ENCODE results near the gene TRRAP. TPM values are rescaled to one million over a fixed set of nuclear protein-coding genes. Genes with fewer than 3 reads are reported as not detected.

Gene TRRAP
- total RNA-seq, 1 donor from 2014 or later, result 30.4 TPM

DNA sequence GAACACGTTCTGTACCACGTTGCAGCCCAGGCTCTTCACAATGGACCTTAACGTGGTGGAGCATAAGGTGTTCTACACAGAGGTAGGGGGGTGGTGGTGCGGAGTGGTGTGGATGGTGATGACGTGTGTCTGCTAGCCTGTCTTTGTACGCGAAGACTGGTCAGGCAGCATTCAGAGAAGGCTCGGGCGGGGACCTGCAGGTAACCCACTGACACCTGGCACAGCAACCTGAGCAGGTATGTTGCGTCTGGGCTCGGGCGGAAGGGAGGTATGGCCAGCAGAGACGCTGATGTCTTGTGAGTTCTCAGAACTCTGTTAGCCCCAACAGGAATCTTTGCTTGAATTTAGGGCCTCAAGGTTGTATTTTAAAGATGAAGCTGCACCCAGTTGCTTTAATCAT, 55.0 kb downstream of the TRRAP start:
- no peaks in the 10 kb centered on the region for H3K9me3 Mint-ChIP-seq (ENCODE audit: low read depth)
- no peak overlapping the region for H3K27ac Mint-ChIP-seq (ENCODE audit: unreplicated experiment)
- DNase-seq (ENCODE audit: low spot score), result no peak
- peaks cover 35% of the 10 kb centered on the region for H3K36me3 Mint-ChIP-seq (ENCODE audit: low read depth)
- no peaks in the 10 kb centered on the region for H3K27me3 Mint-ChIP-seq (ENCODE audit: low read depth)
- TF ChIP-seq, protein P1, sequence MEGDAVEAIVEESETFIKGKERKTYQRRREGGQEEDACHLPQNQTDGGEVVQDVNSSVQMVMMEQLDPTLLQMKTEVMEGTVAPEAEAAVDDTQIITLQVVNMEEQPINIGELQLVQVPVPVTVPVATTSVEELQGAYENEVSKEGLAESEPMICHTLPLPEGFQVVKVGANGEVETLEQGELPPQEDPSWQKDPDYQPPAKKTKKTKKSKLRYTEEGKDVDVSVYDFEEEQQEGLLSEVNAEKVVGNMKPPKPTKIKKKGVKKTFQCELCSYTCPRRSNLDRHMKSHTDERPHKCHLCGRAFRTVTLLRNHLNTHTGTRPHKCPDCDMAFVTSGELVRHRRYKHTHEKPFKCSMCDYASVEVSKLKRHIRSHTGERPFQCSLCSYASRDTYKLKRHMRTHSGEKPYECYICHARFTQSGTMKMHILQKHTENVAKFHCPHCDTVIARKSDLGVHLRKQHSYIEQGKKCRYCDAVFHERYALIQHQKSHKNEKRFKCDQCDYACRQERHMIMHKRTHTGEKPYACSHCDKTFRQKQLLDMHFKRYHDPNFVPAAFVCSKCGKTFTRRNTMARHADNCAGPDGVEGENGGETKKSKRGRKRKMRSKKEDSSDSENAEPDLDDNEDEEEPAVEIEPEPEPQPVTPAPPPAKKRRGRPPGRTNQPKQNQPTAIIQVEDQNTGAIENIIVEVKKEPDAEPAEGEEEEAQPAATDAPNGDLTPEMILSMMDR (IDR thresholded peaks at IDR 0.05), result no peak
- no peaks in the 10 kb centered on the region for H3K4me1 Mint-ChIP-seq (ENCODE audit: low read depth)
- no peak overlapping the region for H3K4me3 Mint-ChIP-seq (ENCODE audit: unreplicated experiment)

DNA sequence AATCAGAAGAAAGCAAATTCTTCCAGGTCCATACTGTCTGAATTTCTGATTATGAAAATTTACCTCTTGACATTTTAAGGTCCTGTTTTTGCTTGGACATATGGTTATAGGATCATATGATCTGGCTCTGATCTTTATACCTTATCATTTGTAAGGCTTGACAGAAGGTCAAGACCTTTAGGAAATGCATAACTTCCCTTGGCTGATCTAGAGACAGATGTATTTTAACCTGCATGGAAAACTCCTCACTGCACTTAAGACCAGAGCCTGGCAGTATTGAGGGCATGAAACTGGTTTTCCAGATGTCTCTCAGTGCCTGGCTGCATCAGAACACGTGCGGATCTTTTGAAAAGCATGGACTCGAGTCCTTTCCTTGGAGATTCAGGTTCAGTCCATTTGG, 55.9 kb downstream of the TRRAP start:
- no peaks in the 10 kb centered on the region for H3K4me1 Mint-ChIP-seq (ENCODE audit: low read depth)
- H3K27me3 Mint-ChIP-seq (ENCODE audit: low read depth), result no peaks in the 10 kb centered on the region
- H3K36me3 Mint-ChIP-seq (ENCODE audit: low read depth), result peaks cover 34% of the 10 kb centered on the region
- DNase-seq (ENCODE audit: low spot score), result no peak
- H3K4me3 Mint-ChIP-seq (ENCODE audit: unreplicated experiment), result no peak overlapping the region
- TF ChIP-seq, protein P1 (IDR thresholded peaks at IDR 0.05), result no peak
- H3K27ac Mint-ChIP-seq (ENCODE audit: unreplicated experiment), result no peak overlapping the region
- no peaks in the 10 kb centered on the region for H3K9me3 Mint-ChIP-seq (ENCODE audit: low read depth)

- Mint-ChIP-seq H3K4me1 (ENCODE audit: low read depth) (no peaks in the 10 kb centered on the region), H3K9me3 (ENCODE audit: low read depth) (no peaks in the 10 kb centered on the region), H3K27ac (ENCODE audit: unreplicated experiment) (peak overlapping the region; percentile 14), H3K36me3 (ENCODE audit: low read depth) (peaks cover 29% of the 10 kb centered on the region), H3K4me3 (ENCODE audit: unreplicated experiment) (no peak overlapping the region), H3K27me3 (ENCODE audit: low read depth) (no peaks in the 10 kb centered on the region)
- TF ChIP-seq, protein P1 (IDR thresholded peaks at IDR 0.05), result no peak
- no peak for DNase-seq (ENCODE audit: low spot score)
These were observed 57.5 kb downstream of the TRRAP start for GRCh38 chr7:98935811-98936210.

GRCh38 chr7:98943336-98943735, 65.0 kb downstream of the TRRAP start:
- Mint-ChIP-seq H3K36me3 (ENCODE audit: low read depth) (peaks cover 17% of the 10 kb centered on the region), H3K4me1 (ENCODE audit: low read depth) (no peaks in the 10 kb centered on the region), H3K4me3 (ENCODE audit: unreplicated experiment) (no peak overlapping the region), H3K27ac (ENCODE audit: unreplicated experiment) (no peak overlapping the region), H3K9me3 (ENCODE audit: low read depth) (no peaks in the 10 kb centered on the region), H3K27me3 (ENCODE audit: low read depth) (no peaks in the 10 kb centered on the region)
- DNase-seq (ENCODE audit: low spot score), result no peak
- TF ChIP-seq, protein P1 (IDR thresholded peaks at IDR 0.05), result no peak

GRCh38 chr7:98944386-98944785, 66.1 kb downstream of the TRRAP start:
- Mint-ChIP-seq H3K36me3 (ENCODE audit: low read depth) (peaks cover 22% of the 10 kb centered on the region), H3K4me3 (ENCODE audit: unreplicated experiment) (no peak overlapping the region), H3K27ac (ENCODE audit: unreplicated experiment) (no peak overlapping the region), H3K27me3 (ENCODE audit: low read depth) (no peaks in the 10 kb centered on the region), H3K9me3 (ENCODE audit: low read depth) (no peaks in the 10 kb centered on the region), H3K4me1 (ENCODE audit: low read depth) (no peaks in the 10 kb centered on the region)
- DNase-seq (ENCODE audit: low spot score), result no peak
- TF ChIP-seq, protein P1 (IDR thresholded peaks at IDR 0.05), result no peak

Data from chondrocyte (in vitro differentiated cells).